GM18517 (cell line): Measurements from ENCODE around the gene SOX9.

Source experiments
- ATAC-seq: cut with Tn5 transposase; IDR thresholded peaks from one replicate; pipeline ENCODE4 v1.9.1; 2021; ENCODE audit warnings: mild to moderate bottlenecking, moderate library complexity; ENCODE audit not compliant: unreplicated experiment

Gene SOX9

GRCh38 chr17:72152387-72152929 lies 31.6 kb downstream of the SOX9 start:
- ATAC-seq = no peak

GRCh38 chr17:72158895-72159885 lies 38.4 kb downstream of the SOX9 start:
- no peak for ATAC-seq

- ATAC-seq = no peak
Measured at GRCh38 chr17:72162569-72162968, 41.7 kb downstream of the SOX9 start.

GRCh38 chr17:72163474-72163873 lies 42.7 kb downstream of the SOX9 start:
- ATAC-seq = no peak

GRCh38 chr17:72164158-72164739 lies 43.4 kb downstream of the SOX9 start:
- no peak for ATAC-seq

- no peak for ATAC-seq
Measured at GRCh38 chr17:72165192-72165866, 44.5 kb downstream of the SOX9 start.

- ATAC-seq = no peak
Measured at GRCh38 chr17:72165867-72166439, 45.1 kb downstream of the SOX9 start.

- no peak for ATAC-seq
Measured at GRCh38 chr17:72167593-72167992, 46.8 kb downstream of the SOX9 start.

- ATAC-seq = no peak
Measured at GRCh38 chr17:72169823-72170222, 49.0 kb downstream of the SOX9 start.

GRCh38 chr17:72171703-72172667 lies 51.2 kb downstream of the SOX9 start:
- ATAC-seq = no peak

GRCh38 chr17:72173499-72174116 lies 52.8 kb downstream of the SOX9 start:
- ATAC-seq = no peak

GRCh38 chr17:72175263-72175662 lies 54.4 kb downstream of the SOX9 start:
- no peak for ATAC-seq
